ENCODE results near the gene DMAC1. TPM values are rescaled to one million over a fixed set of nuclear protein-coding genes. Genes with fewer than 3 reads are reported as not detected.

The DMAC1 gene
- total RNA-seq (10 to 100 TPM in 8 of 9 donors, 1 to 10 TPM in 1; 6.9 to 78.0 (median 51.4) TPM), polyA plus RNA-seq (10 to 100 TPM; 12.8 to 42.9 (median 12.9) TPM)
- long read RNA-seq, donor 1, transcript DMAC1-201 (2 exons, 2,755 nt), result major isoform, 111 of 120 reads
- long read RNA-seq, donor 1, partial matches to known transcripts, result 0 of 120 reads
- long read RNA-seq, donor 1, other reads (novel, unspliced or antisense), result 9 of 120 reads
- long read RNA-seq, donor 2, transcript DMAC1-201 (2 exons, 2,755 nt), result major isoform, 48 of 62 reads
- long read RNA-seq, donor 2, partial matches to known transcripts, result 0 of 62 reads
- long read RNA-seq, donor 2, other reads (novel, unspliced or antisense), result 14 of 62 reads
- long read RNA-seq, donor 3, transcript DMAC1-201 (2 exons, 2,755 nt), result major isoform, 59 of 67 reads
- long read RNA-seq, donor 3, partial matches to known transcripts, result 0 of 67 reads
- long read RNA-seq, donor 3, other reads (novel, unspliced or antisense), result 8 of 67 reads
- long read RNA-seq, donor 4, transcript DMAC1-201 (2 exons, 2,755 nt), result major isoform, 72 of 87 reads
- long read RNA-seq, donor 4, partial matches to known transcripts, result 1 of 87 reads
- long read RNA-seq, donor 4, other reads (novel, unspliced or antisense), result 14 of 87 reads
- long read RNA-seq, donor 5, transcript DMAC1-201 (2 exons, 2,755 nt), result major isoform, 99 of 128 reads
- long read RNA-seq, donor 5, partial matches to known transcripts, result 11 of 128 reads
- long read RNA-seq, donor 5, other reads (novel, unspliced or antisense), result 18 of 128 reads
- long read RNA-seq, donor 6, transcript DMAC1-201 (2 exons, 2,755 nt), result major isoform, 58 of 67 reads
- long read RNA-seq, donor 6, partial matches to known transcripts, result 1 of 67 reads
- long read RNA-seq, donor 6, other reads (novel, unspliced or antisense), result 8 of 67 reads
- long read RNA-seq, donor 7, transcript DMAC1-201 (2 exons, 2,755 nt), result major isoform, 37 of 52 reads
- long read RNA-seq, donor 7, partial matches to known transcripts, result 8 of 52 reads
- long read RNA-seq, donor 7, other reads (novel, unspliced or antisense), result 7 of 52 reads
- long read RNA-seq, donor 8, transcript DMAC1-201 (2 exons, 2,755 nt), result major isoform, 73 of 84 reads
- long read RNA-seq, donor 8, partial matches to known transcripts, result 0 of 84 reads
- long read RNA-seq, donor 8, other reads (novel, unspliced or antisense), result 11 of 84 reads
- long read RNA-seq, donor 9, transcript DMAC1-201 (2 exons, 2,755 nt), result major isoform, 58 of 78 reads
- long read RNA-seq, donor 9, partial matches to known transcripts, result 13 of 78 reads
- long read RNA-seq, donor 9, other reads (novel, unspliced or antisense), result 7 of 78 reads
- long read RNA-seq, donor 10, transcript DMAC1-201 (2 exons, 2,755 nt), result major isoform, 30 of 30 reads
- long read RNA-seq, donor 10, partial matches to known transcripts, result 0 of 30 reads
- long read RNA-seq, donor 10, other reads (novel, unspliced or antisense), result 0 of 30 reads

GRCh38 chr9:7799234-7799943 is at the start of gene DMAC1:
Gene DMAC1, minus strand, starts transcription at chr9:7799778. Its CDS starts 44 bp downstream, at chr9:7799734.
- Histone ChIP-seq H3K4me3 (peak within 1 kb of the TSS; percentile 71 to 95 (median 93)), H3K4me1 (replicated peaks in 1 of 2) (peaks cover 5 to 8% of the 10 kb centered on the region in 2 donors), H3K27ac (peak within 1 kb of the TSS in 4 of 5 donors; percentile 54 to 91 (median 74)), H3K36me3 (replicated peaks in 1 of 2) (peaks cover 0 to 18% of the 10 kb centered on the region in 2 donors), H3K9me3 (replicated peaks in 1 of 3) (no peaks in the 10 kb centered on the region), H3K27me3 (no peaks in the 10 kb centered on the region)
- 0 to 1% (median 0%) methylated on average over 18 to 46 of the region's 46 CpGs for WGBS, 4 donors
- TF ChIP-seq CTCF (IDR thresholded peaks at IDR 0.05), result no peak
- peak in 1 of 2 donors; percentile 55 for TF ChIP-seq POLR2A (IDR thresholded peaks at IDR 0.05)
- intact Hi-C loops (cut with DNase I), result no loop called here
- DNase-seq, result peak; percentile 73 to 88 (median 81)

GRCh38 chr9:7849362-7849761 is 49.8 kb upstream of the DMAC1 start:
- 58 to 71% (median 67%) methylated on average over 1 of the region's 1 CpG for WGBS, 4 donors
- no peak overlapping the region for H3K4me3 ChIP-seq

GRCh38 chr9:7848498-7848897 is 48.9 kb upstream of the DMAC1 start:
- H3K27ac ChIP-seq, result no peak overlapping the region
- H3K4me3 ChIP-seq, result no peak overlapping the region
- no peaks in the 10 kb centered on the region for H3K9me3 ChIP-seq (replicated peaks in 1 of 3)
- H3K4me1 ChIP-seq (replicated peaks in 1 of 2), result no peaks in the 10 kb centered on the region
- DNase-seq, result no peak
- WGBS, 4 donors, result 78 to 92% (median 83%) methylated on average over 4 of the region's 4 CpGs
- no peak for TF ChIP-seq CTCF (IDR thresholded peaks at IDR 0.05)
- TF ChIP-seq POLR2A (IDR thresholded peaks at IDR 0.05), result no peak
- intact Hi-C loops (cut with DNase I), result no loop called here
- no peaks in the 10 kb centered on the region for H3K36me3 ChIP-seq (replicated peaks in 1 of 2)
- H3K27me3 ChIP-seq, result no peaks in the 10 kb centered on the region

More at GRCh38 chr9:7849362-7849761, 49.8 kb upstream of the DMAC1 start:
- intact Hi-C loops (cut with DNase I), result no loop called here
- no peak overlapping the region for H3K27ac ChIP-seq
- H3K4me1 ChIP-seq (replicated peaks in 1 of 2), result no peaks in the 10 kb centered on the region
- no peaks in the 10 kb centered on the region for H3K9me3 ChIP-seq (replicated peaks in 1 of 3)
- no peak for DNase-seq
- no peaks in the 10 kb centered on the region for H3K27me3 ChIP-seq
- no peak for TF ChIP-seq CTCF (IDR thresholded peaks at IDR 0.05)
- TF ChIP-seq POLR2A (IDR thresholded peaks at IDR 0.05), result no peak
- no peaks in the 10 kb centered on the region for H3K36me3 ChIP-seq (replicated peaks in 1 of 2)
